Measurements from ENCODE around the gene PYURF.

DNA sequence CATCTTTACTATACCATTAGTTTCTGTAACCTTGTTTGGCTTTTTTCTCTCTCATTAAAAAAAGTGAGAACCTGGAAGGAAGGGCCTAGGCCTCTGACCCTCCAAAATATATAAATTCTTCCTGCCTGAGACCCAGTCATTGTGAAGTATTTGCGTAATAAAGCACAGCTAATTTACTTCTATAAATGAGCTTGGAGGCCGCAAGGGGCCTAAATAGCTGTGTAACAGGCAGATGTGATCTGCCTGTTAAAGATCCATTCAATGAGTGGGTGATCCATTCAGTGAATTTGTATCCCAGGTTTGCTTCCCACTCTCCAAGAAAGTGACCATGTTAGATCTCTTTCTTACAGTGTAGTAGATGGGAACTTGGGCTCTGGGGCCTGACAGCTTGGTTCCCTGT is 595 bp upstream of the PYURF start:
- TF ChIP-seq POLR2A (IDR thresholded peaks at IDR 0.05; ENCODE audit: low read length) (no peak), GATA1 (IDR thresholded peaks at IDR 0.05; ENCODE audit: low read depth, low read length) (no peak)

Data from erythroblast (primary cell).